ENCODE measurements around the gene TPSAB1.
"Not testable (repeated sequence)": the region's sequence is repeated elsewhere in the genome, so short reads cannot be mapped to it uniquely, and the experiment has no call there.

DNA sequence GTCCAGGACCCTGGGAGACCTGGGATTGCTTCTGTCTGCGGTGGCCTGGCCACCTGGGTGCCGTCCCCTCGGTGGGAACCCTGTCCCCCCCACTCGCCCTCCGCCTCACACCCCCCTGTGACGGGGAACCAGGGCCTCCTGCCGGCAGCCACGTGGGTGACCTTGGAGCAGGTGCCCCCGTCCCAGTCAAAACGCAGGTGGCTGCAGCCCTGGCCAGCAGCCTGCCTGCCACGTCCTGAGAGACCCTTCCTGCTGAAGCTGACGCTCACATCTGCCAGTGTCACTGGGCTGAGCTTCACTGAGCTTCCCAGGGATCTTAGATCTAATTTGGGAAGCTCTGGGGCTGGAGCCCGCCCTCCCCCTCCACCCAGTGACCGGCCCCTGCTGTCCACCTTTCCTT, 13.8 kb upstream of the TPSAB1 start:
- TF ChIP-seq, protein P1, sequence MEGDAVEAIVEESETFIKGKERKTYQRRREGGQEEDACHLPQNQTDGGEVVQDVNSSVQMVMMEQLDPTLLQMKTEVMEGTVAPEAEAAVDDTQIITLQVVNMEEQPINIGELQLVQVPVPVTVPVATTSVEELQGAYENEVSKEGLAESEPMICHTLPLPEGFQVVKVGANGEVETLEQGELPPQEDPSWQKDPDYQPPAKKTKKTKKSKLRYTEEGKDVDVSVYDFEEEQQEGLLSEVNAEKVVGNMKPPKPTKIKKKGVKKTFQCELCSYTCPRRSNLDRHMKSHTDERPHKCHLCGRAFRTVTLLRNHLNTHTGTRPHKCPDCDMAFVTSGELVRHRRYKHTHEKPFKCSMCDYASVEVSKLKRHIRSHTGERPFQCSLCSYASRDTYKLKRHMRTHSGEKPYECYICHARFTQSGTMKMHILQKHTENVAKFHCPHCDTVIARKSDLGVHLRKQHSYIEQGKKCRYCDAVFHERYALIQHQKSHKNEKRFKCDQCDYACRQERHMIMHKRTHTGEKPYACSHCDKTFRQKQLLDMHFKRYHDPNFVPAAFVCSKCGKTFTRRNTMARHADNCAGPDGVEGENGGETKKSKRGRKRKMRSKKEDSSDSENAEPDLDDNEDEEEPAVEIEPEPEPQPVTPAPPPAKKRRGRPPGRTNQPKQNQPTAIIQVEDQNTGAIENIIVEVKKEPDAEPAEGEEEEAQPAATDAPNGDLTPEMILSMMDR (IDR thresholded peaks at IDR 0.05; ENCODE audit: insufficient read depth, low read length), result not testable (repeated sequence)
- TF ChIP-seq POLR2AphosphoS5 (IDR thresholded peaks at IDR 0.05; ENCODE audit: low read depth), result not testable (repeated sequence)
- TF ChIP-seq, protein P2, sequence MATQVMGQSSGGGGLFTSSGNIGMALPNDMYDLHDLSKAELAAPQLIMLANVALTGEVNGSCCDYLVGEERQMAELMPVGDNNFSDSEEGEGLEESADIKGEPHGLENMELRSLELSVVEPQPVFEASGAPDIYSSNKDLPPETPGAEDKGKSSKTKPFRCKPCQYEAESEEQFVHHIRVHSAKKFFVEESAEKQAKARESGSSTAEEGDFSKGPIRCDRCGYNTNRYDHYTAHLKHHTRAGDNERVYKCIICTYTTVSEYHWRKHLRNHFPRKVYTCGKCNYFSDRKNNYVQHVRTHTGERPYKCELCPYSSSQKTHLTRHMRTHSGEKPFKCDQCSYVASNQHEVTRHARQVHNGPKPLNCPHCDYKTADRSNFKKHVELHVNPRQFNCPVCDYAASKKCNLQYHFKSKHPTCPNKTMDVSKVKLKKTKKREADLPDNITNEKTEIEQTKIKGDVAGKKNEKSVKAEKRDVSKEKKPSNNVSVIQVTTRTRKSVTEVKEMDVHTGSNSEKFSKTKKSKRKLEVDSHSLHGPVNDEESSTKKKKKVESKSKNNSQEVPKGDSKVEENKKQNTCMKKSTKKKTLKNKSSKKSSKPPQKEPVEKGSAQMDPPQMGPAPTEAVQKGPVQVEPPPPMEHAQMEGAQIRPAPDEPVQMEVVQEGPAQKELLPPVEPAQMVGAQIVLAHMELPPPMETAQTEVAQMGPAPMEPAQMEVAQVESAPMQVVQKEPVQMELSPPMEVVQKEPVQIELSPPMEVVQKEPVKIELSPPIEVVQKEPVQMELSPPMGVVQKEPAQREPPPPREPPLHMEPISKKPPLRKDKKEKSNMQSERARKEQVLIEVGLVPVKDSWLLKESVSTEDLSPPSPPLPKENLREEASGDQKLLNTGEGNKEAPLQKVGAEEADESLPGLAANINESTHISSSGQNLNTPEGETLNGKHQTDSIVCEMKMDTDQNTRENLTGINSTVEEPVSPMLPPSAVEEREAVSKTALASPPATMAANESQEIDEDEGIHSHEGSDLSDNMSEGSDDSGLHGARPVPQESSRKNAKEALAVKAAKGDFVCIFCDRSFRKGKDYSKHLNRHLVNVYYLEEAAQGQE (IDR thresholded peaks at IDR 0.05; ENCODE audit: insufficient replicate concordance, low read depth), result not testable (repeated sequence)

Measured in HL-60 (cell line).